ENCODE results near the gene ARHGEF38.

The ARHGEF38 gene

GRCh38 chr4:105709081-105709450 lies 156.6 kb downstream of the ARHGEF38 start:
- Histone ChIP-seq H3K4me3 (ENCODE audit: low read length) (peak overlapping the region; percentile 90), H3K27me3 (ENCODE audit: control insufficient read depth, low read length) (no peaks in the 10 kb centered on the region), H3K9me2 (replicated peaks; ENCODE audit: control insufficient read depth, low read length) (no peaks in the 10 kb centered on the region), H3K27ac (ENCODE audit: low read depth, low read length) (0 out of 2 replicates have a peak overlapping the region, but pooled peaks have one; percentile 12), H3K36me3 (ENCODE audit: control insufficient read depth, low read length) (no peaks in the 10 kb centered on the region; the same call in none of the 2 replicates), H3K9me3 (ENCODE audit: control insufficient read depth, insufficient read depth, low read length) (no peaks in the 10 kb centered on the region), H3K4me2 (ENCODE audit: low read length) (peak overlapping the region; percentile 66), H3K4me1 (ENCODE audit: control insufficient read depth, low read length) (peaks cover 31% of the 10 kb centered on the region), H3K79me2 (ENCODE audit: control insufficient read depth, low read length) (peaks cover 88% of the 10 kb centered on the region), H4K20me1 (ENCODE audit: control insufficient read depth, insufficient read depth, low read depth, low read length) (no peaks in the 10 kb centered on the region), H3F3A (ENCODE audit: control insufficient read depth, insufficient read depth) (peaks cover 6% of the 10 kb centered on the region; the same call in 1 of the 2 replicates)
- TF ChIP-seq EZH2phosphoT487 (IDR thresholded peaks at IDR 0.05; ENCODE audit: borderline replicate concordance, low read length): no peak
- peak; percentile 7 for TF ChIP-seq CTCF (IDR thresholded peaks at IDR 0.05; ENCODE audit: low read depth, low read length, poor library complexity, severe bottlenecking)

GRCh38 chr4:105710012-105710600 lies 157.7 kb downstream of the ARHGEF38 start:
- Histone ChIP-seq H4K20me1 (ENCODE audit: control insufficient read depth, insufficient read depth, low read depth, low read length) (no peaks in the 10 kb centered on the region), H3K79me2 (ENCODE audit: control insufficient read depth, low read length) (peaks cover 85% of the 10 kb centered on the region), H3K9me3 (ENCODE audit: control insufficient read depth, insufficient read depth, low read length) (no peaks in the 10 kb centered on the region), H3K4me1 (ENCODE audit: control insufficient read depth, low read length) (peaks cover 41% of the 10 kb centered on the region), H3K9me2 (replicated peaks; ENCODE audit: control insufficient read depth, low read length) (no peaks in the 10 kb centered on the region), H3F3A (ENCODE audit: control insufficient read depth, insufficient read depth) (peaks cover 6% of the 10 kb centered on the region; the same call in 1 of the 2 replicates), H3K4me2 (ENCODE audit: low read length) (peak overlapping the region; percentile 66), H3K27me3 (ENCODE audit: control insufficient read depth, low read length) (no peaks in the 10 kb centered on the region), H3K27ac (ENCODE audit: low read depth, low read length) (no peak overlapping the region), H3K36me3 (ENCODE audit: control insufficient read depth, low read length) (no peaks in the 10 kb centered on the region; the same call in none of the 2 replicates), H3K4me3 (ENCODE audit: low read length) (peak overlapping the region; percentile 90)
- TF ChIP-seq CTCF (IDR thresholded peaks at IDR 0.05; ENCODE audit: low read depth, low read length, poor library complexity, severe bottlenecking) (no peak), EZH2phosphoT487 (IDR thresholded peaks at IDR 0.05; ENCODE audit: borderline replicate concordance, low read length) (no peak)

- Histone ChIP-seq H3K4me2 (ENCODE audit: low read length) (no peak overlapping the region; the same call in 1 of the 2 replicates), H4K20me1 (ENCODE audit: control insufficient read depth, insufficient read depth, low read depth, low read length) (no peaks in the 10 kb centered on the region), H3K9me3 (ENCODE audit: control insufficient read depth, insufficient read depth, low read length) (no peaks in the 10 kb centered on the region), H3K36me3 (ENCODE audit: control insufficient read depth, low read length) (no peaks in the 10 kb centered on the region; the same call in none of the 2 replicates), H3K79me2 (ENCODE audit: control insufficient read depth, low read length) (peaks cover 81% of the 10 kb centered on the region), H3K27me3 (ENCODE audit: control insufficient read depth, low read length) (no peaks in the 10 kb centered on the region), H3K4me1 (ENCODE audit: control insufficient read depth, low read length) (peaks cover 42% of the 10 kb centered on the region), H3K4me3 (ENCODE audit: low read length) (no peak overlapping the region), H3F3A (ENCODE audit: control insufficient read depth, insufficient read depth) (peaks cover 6% of the 10 kb centered on the region; the same call in 1 of the 2 replicates), H3K27ac (ENCODE audit: low read depth, low read length) (no peak overlapping the region), H3K9me2 (replicated peaks; ENCODE audit: control insufficient read depth, low read length) (no peaks in the 10 kb centered on the region)
- TF ChIP-seq EZH2phosphoT487 (IDR thresholded peaks at IDR 0.05; ENCODE audit: borderline replicate concordance, low read length) (no peak), CTCF (IDR thresholded peaks at IDR 0.05; ENCODE audit: low read depth, low read length, poor library complexity, severe bottlenecking) (no peak)
Measured at GRCh38 chr4:105710678-105711077, 158.3 kb downstream of the ARHGEF38 start.

All from DOHH2 (cell line).